Urothelium cell line (cell line): ENCODE results near the gene CYB5R3.
"Not testable (repeated sequence)": the region's sequence is repeated elsewhere in the genome, so short reads cannot be mapped to it uniquely, and the experiment has no call there.

ENCODE experiments used
- DNase-seq: peaks from one replicate; pipeline ENCODE4 v3.0.0; 2011; ENCODE audit warnings: low spot score, mixed read lengths
- FAIRE-seq: peaks from 2 replicates; lab custom pipeline; 2011; peaks lifted over from hg19 to GRCh38; lab: Jason Lieb, UNC

The CYB5R3 gene

DNA sequence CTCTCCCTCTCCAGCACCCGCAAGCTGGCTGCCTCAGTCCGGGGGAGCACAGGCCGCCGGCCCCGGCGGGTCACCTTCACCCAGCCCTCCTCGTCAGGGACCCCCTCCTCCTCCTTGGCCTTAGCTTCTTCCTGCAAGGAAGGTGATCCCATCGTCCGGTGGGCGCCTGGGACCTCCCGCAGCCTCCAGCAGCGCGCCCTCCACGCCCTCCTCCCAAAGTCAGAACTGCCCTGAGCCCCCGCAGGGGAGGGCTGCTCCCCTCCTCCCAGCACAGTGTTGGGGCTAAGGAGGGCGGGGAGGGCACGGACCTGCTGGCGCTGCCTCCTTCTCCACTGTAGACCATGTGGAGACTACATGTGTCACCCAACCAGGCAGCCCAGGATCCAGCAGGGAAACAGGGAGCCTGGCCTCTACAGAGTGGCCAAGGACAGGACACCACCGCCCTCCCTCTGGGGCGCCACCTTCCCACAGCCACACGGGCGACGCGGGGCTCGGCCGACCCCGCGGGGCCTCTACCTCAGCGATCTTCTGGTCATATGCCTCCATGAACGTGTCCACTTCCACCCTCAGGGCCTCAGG is 73.1 kb downstream of the CYB5R3 start:
- FAIRE-seq, DNase-seq: not testable (repeated sequence)

- not testable (repeated sequence) for FAIRE-seq, DNase-seq
Observed at GRCh38 chr22:42574468-42574867, 74.7 kb downstream of the CYB5R3 start.

DNA sequence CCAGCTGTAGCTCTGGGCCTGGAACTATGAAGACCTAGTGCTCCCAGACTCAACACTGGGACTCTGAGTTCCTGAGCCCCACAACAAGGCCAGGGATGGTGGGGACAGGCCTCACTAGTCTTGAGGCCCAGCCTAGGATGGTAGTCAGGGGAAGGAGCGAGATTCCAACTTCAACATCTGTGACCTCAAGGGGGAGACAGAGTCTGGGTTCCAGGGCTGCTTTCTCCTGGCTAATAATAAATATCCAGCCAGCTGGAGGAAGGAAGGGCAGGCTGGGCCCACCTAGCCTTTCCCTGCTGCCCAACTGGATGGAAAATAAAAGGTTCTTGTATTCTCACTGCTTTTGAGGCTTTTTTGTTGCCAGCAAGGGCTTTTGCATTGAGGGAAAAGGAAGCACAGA is 75.1 kb downstream of the CYB5R3 start:
- DNase-seq, result not testable (repeated sequence)
- FAIRE-seq, result peak; percentile 87

GRCh38 chr22:42571068-42571467 is 78.1 kb downstream of the CYB5R3 start:
- FAIRE-seq, result peak; percentile 81
- DNase-seq, result not testable (repeated sequence)

- not testable (repeated sequence) for FAIRE-seq, DNase-seq
Observed at GRCh38 chr22:42570580-42570979, 78.6 kb downstream of the CYB5R3 start.

- not testable (repeated sequence) for DNase-seq, FAIRE-seq
Observed at GRCh38 chr22:42567950-42568349, 81.2 kb downstream of the CYB5R3 start.
